ENCODE measurements around the gene IGSF22.

GRCh38 chr11:18684267-18684666, 41.7 kb downstream of the IGSF22 start:
- TF ChIP-seq, protein P1, sequence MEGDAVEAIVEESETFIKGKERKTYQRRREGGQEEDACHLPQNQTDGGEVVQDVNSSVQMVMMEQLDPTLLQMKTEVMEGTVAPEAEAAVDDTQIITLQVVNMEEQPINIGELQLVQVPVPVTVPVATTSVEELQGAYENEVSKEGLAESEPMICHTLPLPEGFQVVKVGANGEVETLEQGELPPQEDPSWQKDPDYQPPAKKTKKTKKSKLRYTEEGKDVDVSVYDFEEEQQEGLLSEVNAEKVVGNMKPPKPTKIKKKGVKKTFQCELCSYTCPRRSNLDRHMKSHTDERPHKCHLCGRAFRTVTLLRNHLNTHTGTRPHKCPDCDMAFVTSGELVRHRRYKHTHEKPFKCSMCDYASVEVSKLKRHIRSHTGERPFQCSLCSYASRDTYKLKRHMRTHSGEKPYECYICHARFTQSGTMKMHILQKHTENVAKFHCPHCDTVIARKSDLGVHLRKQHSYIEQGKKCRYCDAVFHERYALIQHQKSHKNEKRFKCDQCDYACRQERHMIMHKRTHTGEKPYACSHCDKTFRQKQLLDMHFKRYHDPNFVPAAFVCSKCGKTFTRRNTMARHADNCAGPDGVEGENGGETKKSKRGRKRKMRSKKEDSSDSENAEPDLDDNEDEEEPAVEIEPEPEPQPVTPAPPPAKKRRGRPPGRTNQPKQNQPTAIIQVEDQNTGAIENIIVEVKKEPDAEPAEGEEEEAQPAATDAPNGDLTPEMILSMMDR (IDR thresholded peaks at IDR 0.05; ENCODE audit: low read depth, low read length) = no peak
- TF ChIP-seq POLR2A (IDR thresholded peaks at IDR 0.05; ENCODE audit: extremely low read depth, insufficient read length) (no peak), MYC (IDR thresholded peaks at IDR 0.05; ENCODE audit: low read depth, low read length) (no peak)
